Astrocyte (in vitro differentiated cells and primary cell): ENCODE results near the gene DLK1. TPM values are rescaled to one million over a fixed set of nuclear protein-coding genes. Genes with fewer than 3 reads are reported as not detected.

Experiments
- DNase-seq: peaks from one replicate; pipeline ENCODE4 v3.0.0-alpha.2; 2010; ENCODE audit warnings: low read depth
- FAIRE-seq: peaks from 2 replicates; lab custom pipeline; 2011; peaks lifted over from hg19 to GRCh38; lab: Jason Lieb, UNC
- H2AFZ ChIP-seq: 2 replicates; pipeline ENCODE4 v1.6.0; 2012; ENCODE audit warnings: low read depth, low read length, inconsistent platforms
- H3K27ac ChIP-seq: 2 replicates; pipeline ENCODE4 v1.5.1; 2011; ENCODE audit warnings: low read depth, low read length, inconsistent platforms
- H3K27me3 ChIP-seq: 2 replicates; pipeline ENCODE4 v1.6.0; 2011; ENCODE audit warnings: low read length, inconsistent platforms; ENCODE audit not compliant: insufficient read depth
- H3K36me3 ChIP-seq: 2 replicates; pipeline ENCODE4 v1.5.1; 2011; ENCODE audit warnings: low read length, inconsistent platforms; ENCODE audit not compliant: insufficient read depth
- H3K4me1 ChIP-seq: 2 replicates; pipeline ENCODE4 v1.5.1; 2011; ENCODE audit warnings: low read length, inconsistent platforms; ENCODE audit not compliant: insufficient read depth
- H3K4me2 ChIP-seq: 2 replicates; pipeline ENCODE4 v1.6.0; 2012; ENCODE audit warnings: low read length, inconsistent platforms
- H3K4me3 ChIP-seq: 2 replicates; pipeline ENCODE4 v1.5.1; 2011; ENCODE audit warnings: low read depth, mild to moderate bottlenecking, low read length, inconsistent platforms; ENCODE audit not compliant: insufficient read depth
- H3K79me2 ChIP-seq: 2 replicates; pipeline ENCODE4 v1.6.0; 2012; ENCODE audit warnings: mild to moderate bottlenecking, low read length, inconsistent platforms; ENCODE audit not compliant: insufficient read depth
- H3K9ac ChIP-seq: 2 replicates; pipeline ENCODE4 v1.6.0; 2012; ENCODE audit warnings: mild to moderate bottlenecking, low read length, inconsistent platforms
- H3K9me3 ChIP-seq: 2 replicates; pipeline ENCODE4 v1.5.1; 2012; ENCODE audit warnings: low read depth, mild to moderate bottlenecking, low read length, inconsistent platforms; ENCODE audit not compliant: insufficient read depth
- H4K20me1 ChIP-seq: 2 replicates; pipeline ENCODE4 v1.6.0; 2012; ENCODE audit warnings: low read length, inconsistent platforms; ENCODE audit not compliant: insufficient read depth
- H3K27ac Mint-ChIP-seq: one replicate; pipeline ENCODE4 v1.8.0; 2021; ENCODE audit warnings: mild to moderate bottlenecking, mixed read lengths; ENCODE audit not compliant: unreplicated experiment
- H3K27me3 Mint-ChIP-seq: one replicate; pipeline ENCODE4 v1.8.0; 2021; ENCODE audit warnings: low read depth, mixed read lengths; ENCODE audit not compliant: unreplicated experiment
- H3K36me3 Mint-ChIP-seq: one replicate; pipeline ENCODE4 v1.8.0; 2021; ENCODE audit warnings: low read depth, mixed read lengths; ENCODE audit not compliant: unreplicated experiment
- H3K4me1 Mint-ChIP-seq: one replicate; pipeline ENCODE4 v1.8.0; 2021; ENCODE audit warnings: low read depth, mixed read lengths; ENCODE audit not compliant: unreplicated experiment
- H3K4me3 Mint-ChIP-seq: one replicate; pipeline ENCODE4 v1.8.0; 2021; ENCODE audit warnings: mild to moderate bottlenecking, moderate library complexity, mixed read lengths; ENCODE audit not compliant: unreplicated experiment
- H3K9me3 Mint-ChIP-seq: one replicate; pipeline ENCODE4 v1.8.0; 2021; ENCODE audit warnings: mild to moderate bottlenecking, mixed read lengths; ENCODE audit not compliant: unreplicated experiment
- CTCF ChIP-seq: IDR thresholded peaks from 2 replicates; pipeline ENCODE4 v1.5.1; 2011; ENCODE audit warnings: low read depth, mild to moderate bottlenecking, inconsistent platforms, low read length, moderate library complexity; ENCODE audit not compliant: insufficient read depth
- EZH2 ChIP-seq: IDR thresholded peaks from 2 replicates; pipeline ENCODE4 v1.6.1; 2012; ENCODE audit warnings: mild to moderate bottlenecking, low read length, inconsistent platforms; ENCODE audit not compliant: insufficient read depth
- total RNA-seq: library from RNA; stranded (reverse); gene quantifications from 2 replicates; pipeline ENCODE4 v1.2.1, GENCODE V29; 2021

DLK1 gene
- total RNA-seq, 1 donor from 2014 or later: 2.7 TPM

- Histone ChIP-seq H3K27ac (no peak overlapping the region), H3K36me3 (no peaks in the 10 kb centered on the region), H3K4me2 (no peak overlapping the region), H3K79me2 (no peaks in the 10 kb centered on the region), H3K4me1 (no peaks in the 10 kb centered on the region), H3K9ac (no peak overlapping the region), H3K9me3 (no peaks in the 10 kb centered on the region), H4K20me1 (no peaks in the 10 kb centered on the region), H3K4me3 (no peak overlapping the region), H2AFZ (no peak overlapping the region), H3K27me3 (peaks cover 40% of the 10 kb centered on the region)
- Mint-ChIP-seq H3K36me3 (no peaks in the 10 kb centered on the region), H3K9me3 (no peaks in the 10 kb centered on the region), H3K27ac (no peak overlapping the region), H3K27me3 (peaks cover 34% of the 10 kb centered on the region), H3K4me1 (no peaks in the 10 kb centered on the region), H3K4me3 (no peak overlapping the region)
- TF ChIP-seq CTCF (no peak), EZH2 (no peak)
- no peak for FAIRE-seq
- no peak for DNase-seq
Observed at GRCh38 chr14:100735271-100735670, 8.6 kb downstream of the DLK1 start.

- no peak overlapping the region for H3K27ac ChIP-seq
- H3K4me3 ChIP-seq: no peak overlapping the region
- no peaks in the 10 kb centered on the region for H3K9me3 ChIP-seq
- no peak for TF ChIP-seq EZH2
- TF ChIP-seq CTCF: no peak
- H3K36me3 ChIP-seq: no peaks in the 10 kb centered on the region
- Mint-ChIP-seq H3K36me3 (no peaks in the 10 kb centered on the region), H3K4me3 (no peak overlapping the region), H3K4me1 (no peaks in the 10 kb centered on the region), H3K27me3 (peaks cover 32% of the 10 kb centered on the region), H3K9me3 (no peaks in the 10 kb centered on the region), H3K27ac (no peak overlapping the region)
- no peaks in the 10 kb centered on the region for H4K20me1 ChIP-seq
- H3K9ac ChIP-seq: no peak overlapping the region
- no peak overlapping the region for H3K4me2 ChIP-seq
- H3K27me3 ChIP-seq: peaks cover 29% of the 10 kb centered on the region
- no peaks in the 10 kb centered on the region for H3K4me1 ChIP-seq
- no peak overlapping the region for H2AFZ ChIP-seq
- no peaks in the 10 kb centered on the region for H3K79me2 ChIP-seq
- FAIRE-seq: no peak
- no peak for DNase-seq
Observed at GRCh38 chr14:100736269-100737180, 9.8 kb downstream of the DLK1 start.

GRCh38 chr14:100737526-100737925, 10.8 kb downstream of the DLK1 start:
- no peak overlapping the region for H3K27ac ChIP-seq
- H3K36me3 ChIP-seq: no peaks in the 10 kb centered on the region
- no peaks in the 10 kb centered on the region for H3K9me3 ChIP-seq
- no peaks in the 10 kb centered on the region for H3K4me1 ChIP-seq
- no peak for TF ChIP-seq EZH2
- no peak for TF ChIP-seq CTCF
- H4K20me1 ChIP-seq: no peaks in the 10 kb centered on the region
- H3K9ac ChIP-seq: no peak overlapping the region
- H3K27me3 ChIP-seq: peaks cover 19% of the 10 kb centered on the region
- Mint-ChIP-seq H3K4me1 (no peaks in the 10 kb centered on the region), H3K36me3 (no peaks in the 10 kb centered on the region), H3K4me3 (no peak overlapping the region), H3K27me3 (peaks cover 22% of the 10 kb centered on the region), H3K27ac (no peak overlapping the region), H3K9me3 (no peaks in the 10 kb centered on the region)
- FAIRE-seq (no peak), DNase-seq (no peak)
- H3K4me3 ChIP-seq: no peak overlapping the region
- H3K79me2 ChIP-seq: no peaks in the 10 kb centered on the region
- H3K4me2 ChIP-seq: no peak overlapping the region
- no peak overlapping the region for H2AFZ ChIP-seq
